ENCODE results near the gene PDCL3. TPM values are rescaled to one million over a fixed set of nuclear protein-coding genes. Genes with fewer than 3 reads are reported as not detected.

Gene PDCL3
- total RNA-seq, 2 donors from 2014 or later = 3.4 to 9.2 TPM

GRCh38 chr2:100620481-100620880 lies 57.7 kb downstream of the PDCL3 start:
- intact Hi-C loops (cut with DNase I) = no loop called here
- no peak overlapping the region for H3K4me3 ChIP-seq
- H3K4me1 ChIP-seq = no peaks in the 10 kb centered on the region
- TF ChIP-seq CTCF (IDR thresholded peaks at IDR 0.05) (no peak), POLR2A (IDR thresholded peaks at IDR 0.05) (no peak)
- no peak for DNase-seq
- H3K27me3 ChIP-seq = no peaks in the 10 kb centered on the region
- H3K27ac ChIP-seq = no peak overlapping the region
- ATAC-seq = no peak
- no peaks in the 10 kb centered on the region for H3K36me3 ChIP-seq (replicated peaks in 1 of 2; ENCODE audit: insufficient read depth in 1 of 2, low read depth in 2 of 2)
- no peaks in the 10 kb centered on the region for H3K9me3 ChIP-seq
- WGBS, 2 donors = 58 to 82% methylated on average over 2 to 3 of the region's 3 CpGs

- ATAC-seq (no peak), DNase-seq (no peak)
- Histone ChIP-seq H3K9me3 (no peaks in the 10 kb centered on the region), H3K36me3 (replicated peaks in 1 of 2; ENCODE audit: insufficient read depth in 1 of 2, low read depth in 2 of 2) (no peaks in the 10 kb centered on the region), H3K27ac (no peak overlapping the region), H3K4me3 (no peak overlapping the region), H3K4me1 (no peaks in the 10 kb centered on the region), H3K27me3 (no peaks in the 10 kb centered on the region)
- intact Hi-C loops (cut with DNase I) = no loop called here
- WGBS, 2 donors = 89 to 95% methylated on average over 6 to 8 of the region's 8 CpGs
- TF ChIP-seq CTCF (IDR thresholded peaks at IDR 0.05) (no peak), POLR2A (IDR thresholded peaks at IDR 0.05) (no peak)
Observed at GRCh38 chr2:100621371-100621951, 58.7 kb downstream of the PDCL3 start.

GRCh38 chr2:100623033-100623715 lies 60.4 kb downstream of the PDCL3 start:
- ATAC-seq = no peak
- 90 to 91% methylated on average over 8 of the region's 8 CpGs for WGBS, 2 donors
- intact Hi-C loops (cut with DNase I) = no loop called here
- Histone ChIP-seq H3K4me1 (no peaks in the 10 kb centered on the region), H3K4me3 (no peak overlapping the region), H3K27ac (no peak overlapping the region), H3K27me3 (no peaks in the 10 kb centered on the region), H3K36me3 (replicated peaks in 1 of 2; ENCODE audit: insufficient read depth in 1 of 2, low read depth in 2 of 2) (no peaks in the 10 kb centered on the region), H3K9me3 (no peaks in the 10 kb centered on the region)
- TF ChIP-seq CTCF (IDR thresholded peaks at IDR 0.05) (no peak), POLR2A (IDR thresholded peaks at IDR 0.05) (no peak)
- no peak for DNase-seq

- H3K27me3 ChIP-seq = no peaks in the 10 kb centered on the region
- no peaks in the 10 kb centered on the region for H3K9me3 ChIP-seq
- DNase-seq (no peak), ATAC-seq (no peak)
- H3K36me3 ChIP-seq (replicated peaks in 1 of 2; ENCODE audit: insufficient read depth in 1 of 2, low read depth in 2 of 2) = no peaks in the 10 kb centered on the region
- no peaks in the 10 kb centered on the region for H3K4me1 ChIP-seq
- 68 to 82% methylated on average over 2 of the region's 2 CpGs for WGBS, 2 donors
- no peak overlapping the region for H3K27ac ChIP-seq
- no peak overlapping the region for H3K4me3 ChIP-seq
- intact Hi-C loops (cut with DNase I) = no loop called here
- TF ChIP-seq POLR2A (IDR thresholded peaks at IDR 0.05) (no peak), CTCF (IDR thresholded peaks at IDR 0.05) (no peak)
Observed at GRCh38 chr2:100623930-100624329, 61.1 kb downstream of the PDCL3 start.

GRCh38 chr2:100624536-100624935 lies 61.7 kb downstream of the PDCL3 start:
- Histone ChIP-seq H3K27me3 (no peaks in the 10 kb centered on the region), H3K4me1 (no peaks in the 10 kb centered on the region), H3K9me3 (no peaks in the 10 kb centered on the region), H3K4me3 (no peak overlapping the region), H3K36me3 (replicated peaks in 1 of 2; ENCODE audit: insufficient read depth in 1 of 2, low read depth in 2 of 2) (no peaks in the 10 kb centered on the region), H3K27ac (no peak overlapping the region)
- 80 to 85% methylated on average over 4 of the region's 4 CpGs for WGBS, 2 donors
- DNase-seq (no peak), ATAC-seq (no peak)
- intact Hi-C loops (cut with DNase I) = no loop called here
- no peak for TF ChIP-seq POLR2A (IDR thresholded peaks at IDR 0.05)

Measured in body of pancreas (tissue), 4 donors.